ENCODE data around the gene MYH15.

The MYH15 gene

GRCh38 chr3:108511490-108511889 lies 1.1 kb upstream of the MYH15 start:
- no peak overlapping the region for H3K27ac ChIP-seq (ENCODE audit: low read depth in 2 of 2, low read length in 2 of 2)
- no peaks in the 10 kb centered on the region for H3K36me3 ChIP-seq (ENCODE audit: control insufficient read depth in 2 of 2, insufficient read depth in 2 of 2, low read length in 2 of 2)
- no peak overlapping the region for H3K9ac ChIP-seq (ENCODE audit: low read depth in 1 of 2, low read length in 2 of 2)
- H3K4me1 ChIP-seq (ENCODE audit: control insufficient read depth in 2 of 2, insufficient read depth in 2 of 2, low read length in 2 of 2) = no peaks in the 10 kb centered on the region
- no peaks in the 10 kb centered on the region for H3K9me3 ChIP-seq (ENCODE audit: control insufficient read depth in 2 of 2, low read length in 2 of 2)
- H3K4me3 ChIP-seq (ENCODE audit: low read length in 2 of 2) = no peak overlapping the region
- H3K27me3 ChIP-seq (ENCODE audit: control insufficient read depth in 2 of 2, insufficient read depth in 2 of 2, low read length in 2 of 2) = no peaks in the 10 kb centered on the region

- Histone ChIP-seq H3K36me3 (ENCODE audit: control insufficient read depth in 2 of 2, insufficient read depth in 2 of 2, low read length in 2 of 2) (no peaks in the 10 kb centered on the region), H3K9me3 (ENCODE audit: control insufficient read depth in 2 of 2, low read length in 2 of 2) (no peaks in the 10 kb centered on the region)
Measured at GRCh38 chr3:108511055-108511454, 659 bp upstream of the MYH15 start.

GRCh38 chr3:108509871-108510270 lies 525 bp downstream of the MYH15 start:
- Histone ChIP-seq H3K4me3 (ENCODE audit: low read length in 2 of 2) (no peak overlapping the region), H3K27ac (ENCODE audit: low read depth in 2 of 2, low read length in 2 of 2) (no peak overlapping the region), H3K9ac (ENCODE audit: low read depth in 1 of 2, low read length in 2 of 2) (no peak overlapping the region), H3K36me3 (ENCODE audit: control insufficient read depth in 2 of 2, insufficient read depth in 2 of 2, low read length in 2 of 2) (no peaks in the 10 kb centered on the region), H3K27me3 (ENCODE audit: control insufficient read depth in 2 of 2, insufficient read depth in 2 of 2, low read length in 2 of 2) (no peaks in the 10 kb centered on the region), H3K9me3 (ENCODE audit: control insufficient read depth in 2 of 2, low read length in 2 of 2) (no peaks in the 10 kb centered on the region), H3K4me1 (ENCODE audit: control insufficient read depth in 2 of 2, insufficient read depth in 2 of 2, low read length in 2 of 2) (no peaks in the 10 kb centered on the region)

More at GRCh38 chr3:108511055-108511454, 659 bp upstream of the MYH15 start:
- Histone ChIP-seq H3K4me3 (ENCODE audit: low read length in 2 of 2) (no peak overlapping the region), H3K27ac (ENCODE audit: low read depth in 2 of 2, low read length in 2 of 2) (no peak overlapping the region), H3K9ac (ENCODE audit: low read depth in 1 of 2, low read length in 2 of 2) (no peak overlapping the region), H3K27me3 (ENCODE audit: control insufficient read depth in 2 of 2, insufficient read depth in 2 of 2, low read length in 2 of 2) (no peaks in the 10 kb centered on the region), H3K4me1 (ENCODE audit: control insufficient read depth in 2 of 2, insufficient read depth in 2 of 2, low read length in 2 of 2) (no peaks in the 10 kb centered on the region)

- Histone ChIP-seq H3K4me1 (ENCODE audit: control insufficient read depth in 2 of 2, insufficient read depth in 2 of 2, low read length in 2 of 2) (no peaks in the 10 kb centered on the region), H3K36me3 (ENCODE audit: control insufficient read depth in 2 of 2, insufficient read depth in 2 of 2, low read length in 2 of 2) (no peaks in the 10 kb centered on the region), H3K4me3 (ENCODE audit: low read length in 2 of 2) (no peak overlapping the region), H3K27ac (ENCODE audit: low read depth in 2 of 2, low read length in 2 of 2) (no peak overlapping the region), H3K27me3 (ENCODE audit: control insufficient read depth in 2 of 2, insufficient read depth in 2 of 2, low read length in 2 of 2) (no peaks in the 10 kb centered on the region), H3K9me3 (ENCODE audit: control insufficient read depth in 2 of 2, low read length in 2 of 2) (no peaks in the 10 kb centered on the region), H3K9ac (ENCODE audit: low read depth in 1 of 2, low read length in 2 of 2) (no peak overlapping the region)
Measured at GRCh38 chr3:108509263-108509662, 1.1 kb downstream of the MYH15 start.

GRCh38 chr3:108507902-108508301 lies 2.5 kb downstream of the MYH15 start:
- Histone ChIP-seq H3K9me3 (ENCODE audit: control insufficient read depth in 2 of 2, low read length in 2 of 2) (no peaks in the 10 kb centered on the region), H3K27me3 (ENCODE audit: control insufficient read depth in 2 of 2, insufficient read depth in 2 of 2, low read length in 2 of 2) (no peaks in the 10 kb centered on the region), H3K9ac (ENCODE audit: low read depth in 1 of 2, low read length in 2 of 2) (no peak overlapping the region), H3K27ac (ENCODE audit: low read depth in 2 of 2, low read length in 2 of 2) (no peak overlapping the region), H3K4me3 (ENCODE audit: low read length in 2 of 2) (no peak overlapping the region), H3K4me1 (ENCODE audit: control insufficient read depth in 2 of 2, insufficient read depth in 2 of 2, low read length in 2 of 2) (no peaks in the 10 kb centered on the region), H3K36me3 (ENCODE audit: control insufficient read depth in 2 of 2, insufficient read depth in 2 of 2, low read length in 2 of 2) (no peaks in the 10 kb centered on the region)

DNA sequence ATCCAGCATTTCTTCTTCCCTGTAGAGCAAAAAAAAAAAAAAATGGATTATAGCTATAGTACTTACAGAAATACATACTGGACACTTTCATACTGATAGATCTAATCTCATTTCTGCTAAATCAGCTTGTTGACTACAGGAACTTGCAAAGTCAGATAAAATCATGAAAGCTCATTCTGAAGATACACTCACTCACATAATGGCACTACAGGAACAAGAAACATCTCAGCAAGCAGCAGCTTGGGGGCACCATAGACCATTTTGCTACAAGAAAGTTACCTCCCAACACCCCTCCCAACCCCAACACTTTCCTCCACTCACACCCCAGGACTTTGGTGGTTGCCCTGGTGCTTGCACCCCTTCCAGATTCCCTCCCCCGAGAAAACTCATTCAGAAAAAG lies 4.6 kb downstream of the MYH15 start:
- no peak overlapping the region for H3K9ac ChIP-seq (ENCODE audit: low read depth in 1 of 2, low read length in 2 of 2)
- H3K4me3 ChIP-seq (ENCODE audit: low read length in 2 of 2) = no peak overlapping the region

DNA sequence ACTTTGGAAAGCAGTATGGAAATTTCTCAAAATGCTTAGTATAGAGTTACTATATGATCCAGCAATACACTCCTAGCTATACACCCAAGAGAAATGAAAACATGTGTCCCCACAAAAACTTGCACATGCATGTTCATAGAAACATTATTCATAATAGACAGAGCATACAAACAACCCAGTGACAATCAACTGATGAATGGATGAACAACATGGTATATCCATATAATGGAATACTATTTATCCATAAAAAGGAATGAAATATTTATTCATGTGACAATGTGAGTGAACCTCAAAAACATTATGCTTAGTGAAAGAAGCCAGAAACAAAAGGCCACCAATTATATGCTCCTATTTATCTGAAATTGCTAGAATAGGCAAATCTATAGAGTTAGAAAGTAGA lies 6.7 kb downstream of the MYH15 start:
- Histone ChIP-seq H3K9me3 (ENCODE audit: control insufficient read depth in 2 of 2, low read length in 2 of 2) (no peaks in the 10 kb centered on the region), H3K4me1 (ENCODE audit: control insufficient read depth in 2 of 2, insufficient read depth in 2 of 2, low read length in 2 of 2) (no peaks in the 10 kb centered on the region), H3K27me3 (ENCODE audit: control insufficient read depth in 2 of 2, insufficient read depth in 2 of 2, low read length in 2 of 2) (no peaks in the 10 kb centered on the region), H3K9ac (ENCODE audit: low read depth in 1 of 2, low read length in 2 of 2) (no peak overlapping the region), H3K36me3 (ENCODE audit: control insufficient read depth in 2 of 2, insufficient read depth in 2 of 2, low read length in 2 of 2) (no peaks in the 10 kb centered on the region), H3K27ac (ENCODE audit: low read depth in 2 of 2, low read length in 2 of 2) (no peak overlapping the region), H3K4me3 (ENCODE audit: low read length in 2 of 2) (no peak overlapping the region)

More for the DNA sequence above, 4.6 kb downstream of the MYH15 start:
- Histone ChIP-seq H3K4me1 (ENCODE audit: control insufficient read depth in 2 of 2, insufficient read depth in 2 of 2, low read length in 2 of 2) (no peaks in the 10 kb centered on the region), H3K27me3 (ENCODE audit: control insufficient read depth in 2 of 2, insufficient read depth in 2 of 2, low read length in 2 of 2) (no peaks in the 10 kb centered on the region), H3K36me3 (ENCODE audit: control insufficient read depth in 2 of 2, insufficient read depth in 2 of 2, low read length in 2 of 2) (no peaks in the 10 kb centered on the region), H3K27ac (ENCODE audit: low read depth in 2 of 2, low read length in 2 of 2) (no peak overlapping the region), H3K9me3 (ENCODE audit: control insufficient read depth in 2 of 2, low read length in 2 of 2) (no peaks in the 10 kb centered on the region)

GRCh38 chr3:108501535-108501934 lies 8.9 kb downstream of the MYH15 start:
- Histone ChIP-seq H3K27ac (ENCODE audit: low read depth in 2 of 2, low read length in 2 of 2) (no peak overlapping the region), H3K9ac (ENCODE audit: low read depth in 1 of 2, low read length in 2 of 2) (no peak overlapping the region), H3K4me1 (ENCODE audit: control insufficient read depth in 2 of 2, insufficient read depth in 2 of 2, low read length in 2 of 2) (no peaks in the 10 kb centered on the region), H3K4me3 (ENCODE audit: low read length in 2 of 2) (no peak overlapping the region), H3K27me3 (ENCODE audit: control insufficient read depth in 2 of 2, insufficient read depth in 2 of 2, low read length in 2 of 2) (no peaks in the 10 kb centered on the region), H3K9me3 (ENCODE audit: control insufficient read depth in 2 of 2, low read length in 2 of 2) (no peaks in the 10 kb centered on the region), H3K36me3 (ENCODE audit: control insufficient read depth in 2 of 2, insufficient read depth in 2 of 2, low read length in 2 of 2) (no peaks in the 10 kb centered on the region)

DNA sequence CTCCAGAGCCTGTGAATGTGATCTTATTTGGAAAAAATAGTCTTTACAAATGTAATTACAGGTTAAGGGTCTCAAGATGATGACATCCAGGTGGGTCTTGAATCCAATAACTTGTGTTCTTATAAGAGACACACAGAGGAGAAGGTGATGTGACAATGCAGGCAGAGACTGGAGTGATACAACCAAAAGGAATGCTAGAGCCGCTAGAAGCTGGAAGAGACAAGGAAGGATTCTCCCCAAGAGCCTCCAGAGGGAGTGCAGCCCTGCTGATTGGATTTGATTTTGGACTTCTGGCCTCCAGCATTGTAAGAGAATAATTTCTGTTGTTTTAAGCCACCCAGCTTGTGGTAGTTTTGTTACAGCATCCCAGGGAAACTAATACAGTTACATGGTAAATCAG lies 9.7 kb downstream of the MYH15 start:
- Histone ChIP-seq H3K4me3 (ENCODE audit: low read length in 2 of 2) (no peak overlapping the region), H3K9me3 (ENCODE audit: control insufficient read depth in 2 of 2, low read length in 2 of 2) (no peaks in the 10 kb centered on the region), H3K27me3 (ENCODE audit: control insufficient read depth in 2 of 2, insufficient read depth in 2 of 2, low read length in 2 of 2) (no peaks in the 10 kb centered on the region), H3K27ac (ENCODE audit: low read depth in 2 of 2, low read length in 2 of 2) (no peak overlapping the region), H3K4me1 (ENCODE audit: control insufficient read depth in 2 of 2, insufficient read depth in 2 of 2, low read length in 2 of 2) (no peaks in the 10 kb centered on the region), H3K9ac (ENCODE audit: low read depth in 1 of 2, low read length in 2 of 2) (no peak overlapping the region), H3K36me3 (ENCODE audit: control insufficient read depth in 2 of 2, insufficient read depth in 2 of 2, low read length in 2 of 2) (no peaks in the 10 kb centered on the region)

DNA sequence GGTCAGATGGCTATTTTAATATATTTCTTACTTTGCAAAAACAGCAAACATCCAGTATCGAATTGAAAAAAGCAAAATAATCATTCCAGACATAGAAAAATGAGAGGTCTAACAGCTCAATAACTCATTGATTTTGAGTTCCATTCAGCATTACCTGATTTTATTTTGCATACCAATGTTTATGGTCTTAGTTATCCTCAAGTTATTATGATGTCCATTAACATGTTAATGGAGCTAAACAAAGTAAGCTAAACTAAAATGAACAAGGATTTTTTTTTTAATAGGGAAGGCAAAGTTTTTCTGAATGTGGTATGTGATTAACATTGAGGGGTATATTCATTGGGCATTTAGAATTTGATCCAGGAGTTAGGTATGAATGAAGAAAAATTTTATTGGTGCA lies 13.1 kb downstream of the MYH15 start:
- H3K27me3 ChIP-seq (ENCODE audit: control insufficient read depth in 2 of 2, insufficient read depth in 2 of 2, low read length in 2 of 2) = no peaks in the 10 kb centered on the region
- H3K4me1 ChIP-seq (ENCODE audit: control insufficient read depth in 2 of 2, insufficient read depth in 2 of 2, low read length in 2 of 2) = no peaks in the 10 kb centered on the region
- no peaks in the 10 kb centered on the region for H3K9me3 ChIP-seq (ENCODE audit: control insufficient read depth in 2 of 2, low read length in 2 of 2)
- no peak overlapping the region for H3K9ac ChIP-seq (ENCODE audit: low read depth in 1 of 2, low read length in 2 of 2)
- H3K36me3 ChIP-seq (ENCODE audit: control insufficient read depth in 2 of 2, insufficient read depth in 2 of 2, low read length in 2 of 2) = no peaks in the 10 kb centered on the region
- H3K4me3 ChIP-seq (ENCODE audit: low read length in 2 of 2) = no peak overlapping the region
- H3K27ac ChIP-seq (ENCODE audit: low read depth in 2 of 2, low read length in 2 of 2) = no peak overlapping the region

- Histone ChIP-seq H3K36me3 (ENCODE audit: control insufficient read depth in 2 of 2, insufficient read depth in 2 of 2, low read length in 2 of 2) (no peaks in the 10 kb centered on the region), H3K4me3 (ENCODE audit: low read length in 2 of 2) (no peak overlapping the region), H3K27ac (ENCODE audit: low read depth in 2 of 2, low read length in 2 of 2) (no peak overlapping the region), H3K9ac (ENCODE audit: low read depth in 1 of 2, low read length in 2 of 2) (no peak overlapping the region), H3K9me3 (ENCODE audit: control insufficient read depth in 2 of 2, low read length in 2 of 2) (no peaks in the 10 kb centered on the region), H3K27me3 (ENCODE audit: control insufficient read depth in 2 of 2, insufficient read depth in 2 of 2, low read length in 2 of 2) (no peaks in the 10 kb centered on the region), H3K4me1 (ENCODE audit: control insufficient read depth in 2 of 2, insufficient read depth in 2 of 2, low read length in 2 of 2) (no peaks in the 10 kb centered on the region)
Measured at GRCh38 chr3:108495717-108496116, 14.7 kb downstream of the MYH15 start.

All from mucosa of rectum (tissue), 2 donors.